GM18498 (cell line): Measurements from ENCODE around the gene ALG2.
A peak's percentile ranks its signal among the peaks of the same experiment; 100 is the strongest.
"Not testable (repeated sequence)": the region's sequence is repeated elsewhere in the genome, so short reads cannot be mapped to it uniquely, and the experiment has no call there.

ENCODE experiments used
- ATAC-seq: cut with Tn5 transposase; IDR thresholded peaks from one replicate; pipeline ENCODE4 v1.9.1; 2021; ENCODE audit warnings: mild to moderate bottlenecking, moderate library complexity; ENCODE audit not compliant: unreplicated experiment

Gene ALG2

GRCh38 chr9:99239341-99240060 lies 17.8 kb upstream of the ALG2 start:
- no peak for ATAC-seq

- no peak for ATAC-seq
Measured at GRCh38 chr9:99238331-99238730, 16.6 kb upstream of the ALG2 start.

GRCh38 chr9:99237849-99238248 lies 16.1 kb upstream of the ALG2 start:
- ATAC-seq, result not testable (repeated sequence)

GRCh38 chr9:99237356-99237755 lies 15.6 kb upstream of the ALG2 start:
- ATAC-seq, result no peak

- ATAC-seq, result peak; percentile 95
Measured at GRCh38 chr9:99235926-99236634, 14.3 kb upstream of the ALG2 start.

- no peak for ATAC-seq
Measured at GRCh38 chr9:99235069-99235468, 13.3 kb upstream of the ALG2 start.

- no peak for ATAC-seq
Measured at GRCh38 chr9:99234618-99235017, 12.9 kb upstream of the ALG2 start.

GRCh38 chr9:99231711-99232110 lies 10.0 kb upstream of the ALG2 start:
- ATAC-seq, result no peak

GRCh38 chr9:99230206-99230605 lies 8.5 kb upstream of the ALG2 start:
- no peak for ATAC-seq

- ATAC-seq, result no peak
Measured at GRCh38 chr9:99226054-99226453, 4.3 kb upstream of the ALG2 start.

GRCh38 chr9:99224445-99224844 lies 2.7 kb upstream of the ALG2 start:
- no peak for ATAC-seq

GRCh38 chr9:99222416-99223270 lies 901 bp upstream of the ALG2 start:
- ATAC-seq, result peak; percentile 23

GRCh38 chr9:99221266-99221620 lies 499 bp downstream of the ALG2 start:
- no peak for ATAC-seq

- no peak for ATAC-seq
Measured at GRCh38 chr9:99220011-99220410, 1.7 kb downstream of the ALG2 start.

GRCh38 chr9:99216073-99216472 lies 5.7 kb downstream of the ALG2 start:
- ATAC-seq, result no peak

GRCh38 chr9:99213197-99213596 lies 8.5 kb downstream of the ALG2 start:
- ATAC-seq, result no peak

- no peak for ATAC-seq
Measured at GRCh38 chr9:99211746-99212145, 10.0 kb downstream of the ALG2 start.

- no peak for ATAC-seq
Measured at GRCh38 chr9:99210572-99210971, 11.2 kb downstream of the ALG2 start.

- no peak for ATAC-seq
Measured at GRCh38 chr9:99201603-99202002, 20.1 kb downstream of the ALG2 start.

GRCh38 chr9:99199938-99200539 lies 21.7 kb downstream of the ALG2 start:
- no peak for ATAC-seq

GRCh38 chr9:99197987-99198386 lies 23.8 kb downstream of the ALG2 start:
- ATAC-seq, result no peak
